Esophagus (tissue), 2 donors: ENCODE measurements around the gene WDR54. TPM values are rescaled to one million over a fixed set of nuclear protein-coding genes. Genes with fewer than 3 reads are reported as not detected.
"Not testable (repeated sequence)": the region's sequence is repeated elsewhere in the genome, so short reads cannot be mapped to it uniquely, and the experiment has no call there.

ENCODE experiments used
- H3K27ac ChIP-seq, 2 donors: one replicate each; pipeline ENCODE4 v1.5.1; 2013; ENCODE audit warnings: low read depth in 2 of 2, mild to moderate bottlenecking in 2 of 2, inconsistent platforms in 1 of 2, low read length in 1 of 2, moderate library complexity in 1 of 2
- H3K27me3 ChIP-seq, 2 donors: one replicate each; pipeline ENCODE4 v1.6.1; 2013; ENCODE audit warnings: low read length in 2 of 2, control low read depth in 1 of 2, mild to moderate bottlenecking in 1 of 2; ENCODE audit not compliant: insufficient read depth in 2 of 2, control insufficient read depth in 1 of 2
- H3K36me3 ChIP-seq, 2 donors: one replicate each; pipeline ENCODE4 v1.6.1; 2013; ENCODE audit warnings: low read length in 1 of 2; ENCODE audit not compliant: control insufficient read depth in 2 of 2, insufficient read depth in 2 of 2
- H3K4me1 ChIP-seq, 2 donors: one replicate each; pipeline ENCODE4 v1.6.1; 2013; ENCODE audit warnings: low read length in 1 of 2; ENCODE audit not compliant: control insufficient read depth in 2 of 2, insufficient read depth in 2 of 2
- H3K4me3 ChIP-seq, 2 donors: one replicate each; pipeline ENCODE4 v1.5.1; 2013; ENCODE audit warnings: low read length in 2 of 2, mild to moderate bottlenecking in 2 of 2, low read depth in 1 of 2, moderate library complexity in 1 of 2
- H3K9me3 ChIP-seq, 2 donors: one replicate each; pipeline ENCODE4 v1.6.1; 2013; ENCODE audit warnings: mild to moderate bottlenecking in 2 of 2, low read depth in 1 of 2, low read length in 1 of 2, moderate library complexity in 1 of 2; ENCODE audit not compliant: control insufficient read depth in 2 of 2, insufficient read depth in 1 of 2
- WGBS, 2 donors: extraction: QIAGEN DNeasy Blood & Tissue Kit; methylation state at CpG; one replicate each; pipeline ENCODE4 v1.1.7; 2013; 5-methylcytosine and 5-hydroxymethylcytosine counted together
- polyA plus RNA-seq, 2 donors: library from polyadenylated mRNA; stranded (reverse); fragments of 200-250 nt; gene quantifications; one replicate each; pipeline ENCODE4 v1.2.3, GENCODE V29; 2013
- donor health status: healthy with polysubstance abuse.
- donor health status: Bipolar disorder and iron deficiency.

WDR54 gene
- polyA plus RNA-seq, 2 donors: 3.5 to 5.4 TPM

- 60 to 66% methylated on average over 3 of the region's 3 CpGs for WGBS, 2 donors
- Histone ChIP-seq H3K27ac (no peak overlapping the region), H3K27me3 (peaks cover 0 to 2% of the 10 kb centered on the region in 2 donors), H3K4me3 (no peak overlapping the region), H3K9me3 (no peaks in the 10 kb centered on the region), H3K36me3 (no peaks in the 10 kb centered on the region), H3K4me1 (peaks cover 4 to 13% of the 10 kb centered on the region in 2 donors)
These were observed 4.8 kb upstream of the WDR54 start for GRCh38 chr2:74416778-74417177.

GRCh38 chr2:74417197-74417596, 4.3 kb upstream of the WDR54 start:
- Histone ChIP-seq H3K4me1 (peaks cover 4 to 17% of the 10 kb centered on the region in 2 donors), H3K4me3 (no peak overlapping the region), H3K27me3 (peaks cover 0 to 2% of the 10 kb centered on the region in 2 donors), H3K36me3 (no peaks in the 10 kb centered on the region), H3K27ac (no peak overlapping the region), H3K9me3 (no peaks in the 10 kb centered on the region)
- WGBS, 2 donors: 73 to 82% methylated on average over 3 of the region's 3 CpGs

GRCh38 chr2:74417763-74418162, 3.8 kb upstream of the WDR54 start:
- WGBS, 2 donors: 86 to 94% methylated on average over 5 to 6 of the region's 6 CpGs
- H3K4me1 ChIP-seq: peaks cover 4 to 19% of the 10 kb centered on the region in 2 donors
- H3K36me3 ChIP-seq: no peaks in the 10 kb centered on the region
- H3K9me3 ChIP-seq: no peaks in the 10 kb centered on the region
- H3K4me3 ChIP-seq: no peak overlapping the region
- peaks cover 0 to 2% of the 10 kb centered on the region in 2 donors for H3K27me3 ChIP-seq
- no peak overlapping the region for H3K27ac ChIP-seq

- H3K36me3 ChIP-seq: no peaks in the 10 kb centered on the region
- peaks cover 0 to 2% of the 10 kb centered on the region in 2 donors for H3K27me3 ChIP-seq
- 79 to 80% methylated on average over 27 of the region's 27 CpGs for WGBS, 2 donors
- peaks cover 4 to 19% of the 10 kb centered on the region in 2 donors for H3K4me1 ChIP-seq
- no peaks in the 10 kb centered on the region for H3K9me3 ChIP-seq
- no peak overlapping the region for H3K4me3 ChIP-seq
- H3K27ac ChIP-seq: no peak overlapping the region
These were observed 3.2 kb upstream of the WDR54 start for GRCh38 chr2:74418312-74418711.

GRCh38 chr2:74419345-74419744, 2.2 kb upstream of the WDR54 start:
- peaks cover 0 to 2% of the 10 kb centered on the region in 2 donors for H3K27me3 ChIP-seq
- no peaks in the 10 kb centered on the region for H3K36me3 ChIP-seq
- no peaks in the 10 kb centered on the region for H3K9me3 ChIP-seq
- H3K4me3 ChIP-seq: no peak overlapping the region
- H3K4me1 ChIP-seq: peaks cover 2 to 14% of the 10 kb centered on the region in 2 donors
- no peak overlapping the region for H3K27ac ChIP-seq
- 83 to 92% methylated on average over 1 of the region's 1 CpG for WGBS, 2 donors

GRCh38 chr2:74420006-74420405, 1.5 kb upstream of the WDR54 start:
- no peak overlapping the region for H3K4me3 ChIP-seq
- peaks cover 0 to 2% of the 10 kb centered on the region in 2 donors for H3K27me3 ChIP-seq
- no peak overlapping the region for H3K27ac ChIP-seq
- WGBS, 2 donors: 75 to 82% methylated on average over 2 of the region's 2 CpGs
- no peaks in the 10 kb centered on the region for H3K9me3 ChIP-seq
- peaks cover 0 to 9% of the 10 kb centered on the region in 2 donors for H3K4me1 ChIP-seq
- H3K36me3 ChIP-seq: no peaks in the 10 kb centered on the region

GRCh38 chr2:74420443-74421103, 957 bp upstream of the WDR54 start:
- not testable (repeated sequence) for H3K9me3 ChIP-seq, H3K4me3 ChIP-seq, H3K27me3 ChIP-seq, H3K4me1 ChIP-seq, H3K27ac ChIP-seq, H3K36me3 ChIP-seq
- WGBS, 2 donors: 74 to 77% methylated on average over 18 to 19 of the region's 19 CpGs

GRCh38 chr2:74423231-74424095, 1.9 kb downstream of the WDR54 start:
- Histone ChIP-seq H3K9me3 (no peaks in the 10 kb centered on the region), H3K27ac (no peak overlapping the region), H3K36me3 (peaks cover 2 to 5% of the 10 kb centered on the region in 2 donors), H3K4me3 (no peak overlapping the region), H3K4me1 (peaks cover 0 to 8% of the 10 kb centered on the region in 2 donors), H3K27me3 (no peaks in the 10 kb centered on the region)
- WGBS, 2 donors: 76% methylated on average over 9 of the region's 9 CpGs

- Histone ChIP-seq H3K4me3 (no peak overlapping the region), H3K4me1 (peaks cover 0 to 8% of the 10 kb centered on the region in 2 donors), H3K27ac (no peak overlapping the region), H3K9me3 (no peaks in the 10 kb centered on the region), H3K36me3 (peaks cover 7 to 10% of the 10 kb centered on the region in 2 donors), H3K27me3 (no peaks in the 10 kb centered on the region)
- 82 to 83% methylated on average over 5 of the region's 5 CpGs for WGBS, 2 donors
These were observed 2.8 kb downstream of the WDR54 start for GRCh38 chr2:74424139-74424992.
